Activated effector memory CD4-positive, alpha-beta T cell treated with anti-CD3 and anti-CD28 coated beads, Interleukin-2, amount 50 U/mL, for 16 hours (primary cell): ENCODE data around the gene TMEM217.

Experiments used
- DNase-seq: peaks from one replicate; pipeline ENCODE4 v3.0.0-alpha.2; 2020

TMEM217 gene

GRCh38 chr6:37177935-37178517, 79.9 kb downstream of the TMEM217 start:
- DNase-seq: no peak

- no peak for DNase-seq
These were observed 80.6 kb downstream of the TMEM217 start for GRCh38 chr6:37177077-37177934.

GRCh38 chr6:37176268-37177076, 81.5 kb downstream of the TMEM217 start:
- no peak for DNase-seq

GRCh38 chr6:37175332-37176267, 82.3 kb downstream of the TMEM217 start:
- DNase-seq: no peak

GRCh38 chr6:37174515-37175331, 83.2 kb downstream of the TMEM217 start:
- no peak for DNase-seq

GRCh38 chr6:37174196-37174514, 83.8 kb downstream of the TMEM217 start:
- no peak for DNase-seq

- peak; percentile 82 for DNase-seq
These were observed 84.3 kb downstream of the TMEM217 start for GRCh38 chr6:37173493-37174195.

GRCh38 chr6:37172912-37173492, 84.9 kb downstream of the TMEM217 start:
- no peak for DNase-seq

- peak; percentile 95 for DNase-seq
These were observed 85.8 kb downstream of the TMEM217 start for GRCh38 chr6:37171970-37172812.

GRCh38 chr6:37171201-37171969, 86.6 kb downstream of the TMEM217 start:
- DNase-seq: peak; percentile 80

GRCh38 chr6:37170273-37171200, 87.4 kb downstream of the TMEM217 start:
- peak; percentile 81 for DNase-seq

GRCh38 chr6:37169496-37170272, 88.3 kb downstream of the TMEM217 start, which contains the start of gene PIM1:
Gene PIM1 (plus strand): TSS chr6:37170152. CDS start chr6:37170576, 424 bp downstream.
- peak; percentile 100 for DNase-seq

- peak; percentile 74 for DNase-seq
These were observed 89.0 kb downstream of the TMEM217 start for GRCh38 chr6:37168811-37169495.

GRCh38 chr6:37168163-37168758, 89.7 kb downstream of the TMEM217 start:
- no peak for DNase-seq

- no peak for DNase-seq
These were observed 95.2 kb downstream of the TMEM217 start for GRCh38 chr6:37162740-37163139.
